ENCODE data around the gene ACOT7. TPM values are rescaled to one million over a fixed set of nuclear protein-coding genes. Genes with fewer than 3 reads are reported as not detected.

Gene ACOT7
- total RNA-seq, 1 donor from 2014 or later, result 107 TPM

DNA sequence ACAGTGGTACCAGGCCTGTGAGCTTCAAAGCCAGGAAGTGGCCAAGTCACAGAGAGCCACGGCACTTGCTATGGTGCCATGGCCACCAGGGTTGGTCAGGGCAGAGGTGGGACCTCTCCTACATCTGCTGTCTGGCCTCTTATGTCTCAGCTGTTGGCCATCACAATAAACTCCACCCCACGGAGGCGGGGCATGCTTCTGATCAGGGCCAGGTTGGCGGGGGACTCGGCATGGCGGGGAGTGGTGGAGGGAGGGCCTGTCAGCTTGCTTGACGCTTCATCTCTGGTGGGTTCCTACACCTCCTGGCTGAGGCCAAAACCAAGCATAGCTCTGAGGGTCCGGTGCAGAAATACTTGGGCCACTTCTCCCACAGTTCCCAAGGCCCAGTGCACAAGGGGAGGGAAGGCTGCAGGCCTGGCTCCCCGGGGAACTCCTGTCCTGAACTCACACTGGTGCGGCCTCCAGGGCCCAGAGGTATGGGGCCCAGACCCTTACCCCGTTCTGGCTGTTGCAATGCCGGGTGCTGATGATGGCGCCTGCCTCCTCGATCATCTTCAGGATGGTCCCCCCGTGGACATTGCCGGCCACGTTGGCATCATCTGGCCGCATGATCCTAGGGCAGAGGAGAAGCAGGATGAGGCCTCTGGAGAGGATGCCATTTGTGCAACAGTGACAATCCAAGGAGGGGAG is 44.2 kb downstream of the ACOT7 start:
- H3K36me3 Mint-ChIP-seq (ENCODE audit: low read depth), result no peaks in the 10 kb centered on the region
- H3K4me3 Mint-ChIP-seq, result no peak overlapping the region
- H3K4me1 Mint-ChIP-seq, result peaks cover 20% of the 10 kb centered on the region
- no peak overlapping the region for H3K27ac Mint-ChIP-seq (ENCODE audit: unreplicated experiment)
- TF ChIP-seq, protein P1, sequence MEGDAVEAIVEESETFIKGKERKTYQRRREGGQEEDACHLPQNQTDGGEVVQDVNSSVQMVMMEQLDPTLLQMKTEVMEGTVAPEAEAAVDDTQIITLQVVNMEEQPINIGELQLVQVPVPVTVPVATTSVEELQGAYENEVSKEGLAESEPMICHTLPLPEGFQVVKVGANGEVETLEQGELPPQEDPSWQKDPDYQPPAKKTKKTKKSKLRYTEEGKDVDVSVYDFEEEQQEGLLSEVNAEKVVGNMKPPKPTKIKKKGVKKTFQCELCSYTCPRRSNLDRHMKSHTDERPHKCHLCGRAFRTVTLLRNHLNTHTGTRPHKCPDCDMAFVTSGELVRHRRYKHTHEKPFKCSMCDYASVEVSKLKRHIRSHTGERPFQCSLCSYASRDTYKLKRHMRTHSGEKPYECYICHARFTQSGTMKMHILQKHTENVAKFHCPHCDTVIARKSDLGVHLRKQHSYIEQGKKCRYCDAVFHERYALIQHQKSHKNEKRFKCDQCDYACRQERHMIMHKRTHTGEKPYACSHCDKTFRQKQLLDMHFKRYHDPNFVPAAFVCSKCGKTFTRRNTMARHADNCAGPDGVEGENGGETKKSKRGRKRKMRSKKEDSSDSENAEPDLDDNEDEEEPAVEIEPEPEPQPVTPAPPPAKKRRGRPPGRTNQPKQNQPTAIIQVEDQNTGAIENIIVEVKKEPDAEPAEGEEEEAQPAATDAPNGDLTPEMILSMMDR (conservative IDR thresholded peaks at IDR 0.05), result no peak
- H3K27me3 Mint-ChIP-seq (ENCODE audit: low read depth), result no peaks in the 10 kb centered on the region
- DNase-seq (ENCODE audit: low read depth, low spot score), result no peak
- H3K9me3 Mint-ChIP-seq, result no peaks in the 10 kb centered on the region

DNA sequence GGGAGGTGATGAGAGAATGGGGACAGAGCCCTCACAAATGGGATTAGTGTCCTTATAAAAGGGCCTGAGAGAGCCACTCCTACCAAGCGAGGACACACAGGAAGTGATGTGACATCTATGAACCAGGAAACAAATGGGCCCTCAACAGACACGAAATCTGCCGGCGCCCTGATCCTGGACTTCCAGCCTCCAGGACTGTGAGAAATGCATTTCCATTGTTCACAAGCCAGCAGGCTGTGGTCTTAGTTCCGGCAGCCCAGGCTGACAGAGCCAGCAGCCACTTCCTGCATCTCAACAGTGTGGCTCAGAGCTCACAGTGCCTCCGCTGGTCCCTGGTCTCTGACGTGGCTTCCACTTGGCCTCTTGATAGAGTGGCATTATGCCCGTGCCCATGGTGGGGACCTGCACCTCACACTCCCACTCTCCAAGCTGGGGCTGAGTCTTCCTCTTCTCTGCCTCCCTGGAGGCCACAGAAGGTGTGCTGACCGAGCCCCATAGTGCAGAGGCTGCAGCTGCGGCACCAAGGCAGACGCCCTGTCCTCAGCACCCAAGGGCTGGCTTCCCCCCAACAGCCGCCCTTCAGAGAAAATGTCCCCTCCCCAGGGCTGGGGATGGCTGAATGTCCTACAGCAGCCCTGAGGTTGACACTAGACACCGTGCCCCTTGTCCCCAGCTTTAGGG is 44.9 kb downstream of the ACOT7 start:
- Mint-ChIP-seq H3K4me1 (peaks cover 13% of the 10 kb centered on the region), H3K27me3 (ENCODE audit: low read depth) (no peaks in the 10 kb centered on the region), H3K36me3 (ENCODE audit: low read depth) (no peaks in the 10 kb centered on the region), H3K9me3 (no peaks in the 10 kb centered on the region), H3K4me3 (no peak overlapping the region), H3K27ac (ENCODE audit: unreplicated experiment) (no peak overlapping the region)
- TF ChIP-seq, protein P1 (conservative IDR thresholded peaks at IDR 0.05), result no peak
- DNase-seq (ENCODE audit: low read depth, low spot score), result no peak

DNA sequence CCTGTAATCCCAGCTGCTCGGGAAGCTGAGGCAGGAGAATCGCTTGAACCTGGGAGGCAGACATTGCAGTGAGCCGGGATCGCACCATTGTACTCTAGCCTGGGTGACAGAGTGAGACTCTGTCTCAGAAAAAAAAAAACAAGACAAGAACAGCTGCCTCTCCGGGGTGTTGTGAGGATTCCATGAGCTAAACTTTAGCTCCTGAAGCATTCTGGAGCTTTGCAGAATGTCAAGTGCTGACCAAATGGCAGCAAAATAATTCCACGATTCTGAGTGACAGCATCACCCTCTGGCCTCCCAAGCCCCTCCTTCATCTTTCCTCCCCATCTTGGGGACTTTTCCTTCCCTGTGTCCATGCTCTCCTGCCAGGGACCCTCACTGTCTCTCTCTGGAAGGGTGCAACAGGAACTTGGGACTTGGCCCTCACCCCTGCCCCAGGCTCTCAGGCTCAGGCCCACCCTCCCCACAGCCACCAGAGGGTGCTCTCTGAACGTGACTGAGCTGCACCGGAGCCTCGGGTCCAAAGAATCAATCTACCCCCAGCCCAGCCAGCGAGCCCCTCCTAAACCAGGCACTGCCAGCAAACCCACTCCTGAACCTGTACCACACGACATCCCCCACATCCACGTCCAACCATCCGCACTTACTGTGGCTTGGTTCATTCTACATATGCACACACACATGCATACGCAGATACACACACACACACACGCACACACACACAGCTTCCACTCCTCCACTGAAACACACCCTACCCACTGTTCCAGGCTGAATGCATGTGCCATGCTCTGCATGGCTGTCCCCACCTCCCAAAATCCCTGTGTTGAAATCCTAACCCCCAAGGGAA is 45.7 kb downstream of the ACOT7 start:
- no peak overlapping the region for H3K27ac Mint-ChIP-seq (ENCODE audit: unreplicated experiment)
- H3K4me3 Mint-ChIP-seq, result peak overlapping the region; percentile 14
- peak; percentile 42 for DNase-seq (ENCODE audit: low read depth, low spot score)
- TF ChIP-seq, protein P1 (conservative IDR thresholded peaks at IDR 0.05), result peak; percentile 72
- peaks cover 16% of the 10 kb centered on the region for H3K4me1 Mint-ChIP-seq
- H3K9me3 Mint-ChIP-seq, result no peaks in the 10 kb centered on the region
- no peaks in the 10 kb centered on the region for H3K36me3 Mint-ChIP-seq (ENCODE audit: low read depth)
- H3K27me3 Mint-ChIP-seq (ENCODE audit: low read depth), result no peaks in the 10 kb centered on the region

DNA sequence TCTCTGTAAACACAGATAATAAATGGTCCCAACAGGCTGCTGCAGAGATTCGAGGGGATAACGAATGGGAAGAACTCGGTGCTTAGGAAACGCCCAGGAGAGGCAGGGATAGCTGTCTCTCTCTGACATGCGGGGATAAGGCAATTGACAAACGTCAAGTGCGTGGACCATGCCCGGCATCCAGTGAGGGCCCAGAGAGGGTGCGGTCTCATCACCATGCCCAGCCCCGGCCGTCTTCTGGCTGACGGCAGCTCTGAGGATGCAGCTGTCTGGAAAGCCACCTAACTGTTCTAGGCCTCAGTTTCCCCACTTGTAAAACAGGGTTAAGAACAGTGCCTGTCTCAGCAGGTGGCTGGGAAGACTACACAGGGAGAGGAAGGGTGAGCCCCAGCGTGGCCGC is 48.1 kb downstream of the ACOT7 start:
- no peaks in the 10 kb centered on the region for H3K36me3 Mint-ChIP-seq (ENCODE audit: low read depth)
- H3K4me1 Mint-ChIP-seq, result peaks cover 31% of the 10 kb centered on the region
- no peak overlapping the region for H3K4me3 Mint-ChIP-seq
- H3K27ac Mint-ChIP-seq (ENCODE audit: unreplicated experiment), result no peak overlapping the region
- H3K9me3 Mint-ChIP-seq, result no peaks in the 10 kb centered on the region
- no peak for DNase-seq (ENCODE audit: low read depth, low spot score)
- TF ChIP-seq, protein P1 (conservative IDR thresholded peaks at IDR 0.05), result no peak
- no peaks in the 10 kb centered on the region for H3K27me3 Mint-ChIP-seq (ENCODE audit: low read depth)

DNA sequence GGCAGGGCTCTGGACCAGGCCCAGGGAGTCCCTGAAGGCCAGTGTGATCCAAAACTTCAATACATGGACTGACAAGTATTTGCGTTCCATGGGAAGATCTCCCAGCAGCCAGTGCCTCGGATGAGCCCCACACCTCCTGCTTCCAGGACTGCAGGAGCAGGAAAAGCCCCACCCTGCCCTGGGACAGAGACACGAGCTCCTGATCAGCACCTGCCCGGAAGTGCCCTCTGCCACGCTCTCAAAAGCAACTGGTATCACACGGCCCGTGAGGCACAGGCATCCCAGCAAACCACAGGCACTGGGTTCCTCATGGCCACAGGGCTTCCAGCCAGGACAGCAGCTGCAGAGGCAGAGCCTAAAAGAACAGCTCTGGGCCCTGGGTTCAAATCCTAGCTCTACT is 48.6 kb downstream of the ACOT7 start:
- H3K4me1 Mint-ChIP-seq, result peaks cover 35% of the 10 kb centered on the region
- TF ChIP-seq, protein P1 (conservative IDR thresholded peaks at IDR 0.05), result no peak
- H3K4me3 Mint-ChIP-seq, result no peak overlapping the region
- H3K9me3 Mint-ChIP-seq, result no peaks in the 10 kb centered on the region
- no peaks in the 10 kb centered on the region for H3K36me3 Mint-ChIP-seq (ENCODE audit: low read depth)
- no peaks in the 10 kb centered on the region for H3K27me3 Mint-ChIP-seq (ENCODE audit: low read depth)
- H3K27ac Mint-ChIP-seq (ENCODE audit: unreplicated experiment), result no peak overlapping the region
- no peak for DNase-seq (ENCODE audit: low read depth, low spot score)

All from neural crest cell (in vitro differentiated cells).